GM19463 (cell line): ENCODE data around the gene SDE2.
"Not testable (repeated sequence)": the region's sequence is repeated elsewhere in the genome, so short reads cannot be mapped to it uniquely, and the experiment has no call there.

ENCODE experiments used
- ATAC-seq: cut with Tn5 transposase; IDR thresholded peaks from one replicate; pipeline ENCODE4 v1.9.1; 2021; ENCODE audit warnings: mild to moderate bottlenecking, moderate library complexity; ENCODE audit not compliant: unreplicated experiment

Gene SDE2

DNA sequence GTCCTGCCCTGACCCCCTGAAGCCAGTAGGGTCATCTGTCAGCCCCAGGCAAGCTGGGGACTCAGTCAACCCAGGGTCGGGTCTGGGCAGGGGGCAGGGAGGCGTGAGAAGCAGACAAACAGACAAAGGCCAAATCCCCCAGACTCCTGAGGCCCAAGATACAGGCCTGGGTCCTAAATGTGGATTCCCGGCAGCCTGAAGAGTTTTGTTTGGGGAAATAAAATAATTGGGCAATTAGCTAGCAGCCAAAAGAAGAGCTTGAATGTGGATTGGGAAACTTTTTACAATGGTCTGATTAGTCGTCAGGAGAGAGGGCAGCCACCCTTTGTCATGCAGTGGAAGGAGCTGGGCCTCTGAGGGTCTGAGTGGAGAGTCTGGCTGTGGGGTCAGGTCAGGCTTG lies 53.6 kb downstream of the SDE2 start:
- no peak for ATAC-seq

GRCh38 chr1:225944951-225945350 lies 54.2 kb downstream of the SDE2 start:
- ATAC-seq = peak; percentile 66

DNA sequence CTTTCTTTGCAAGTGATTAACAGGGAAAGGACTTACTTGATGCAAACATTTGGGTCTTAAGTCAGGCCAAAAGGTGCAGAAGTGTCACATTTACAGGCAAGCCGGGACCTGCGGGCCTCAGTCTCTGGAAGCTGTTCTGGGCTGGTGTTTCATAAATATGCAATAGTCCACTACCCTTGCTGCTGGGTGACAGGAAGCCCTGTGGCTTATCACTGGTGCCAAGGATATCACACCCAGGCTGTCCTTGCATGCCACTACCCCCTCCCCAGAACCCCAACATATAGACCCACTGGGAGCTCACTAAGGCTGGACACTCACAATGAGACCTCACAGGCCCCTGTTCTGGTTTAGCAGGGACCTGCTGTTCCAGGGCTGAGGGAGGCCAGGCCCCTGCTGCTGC lies 54.8 kb downstream of the SDE2 start:
- no peak for ATAC-seq

DNA sequence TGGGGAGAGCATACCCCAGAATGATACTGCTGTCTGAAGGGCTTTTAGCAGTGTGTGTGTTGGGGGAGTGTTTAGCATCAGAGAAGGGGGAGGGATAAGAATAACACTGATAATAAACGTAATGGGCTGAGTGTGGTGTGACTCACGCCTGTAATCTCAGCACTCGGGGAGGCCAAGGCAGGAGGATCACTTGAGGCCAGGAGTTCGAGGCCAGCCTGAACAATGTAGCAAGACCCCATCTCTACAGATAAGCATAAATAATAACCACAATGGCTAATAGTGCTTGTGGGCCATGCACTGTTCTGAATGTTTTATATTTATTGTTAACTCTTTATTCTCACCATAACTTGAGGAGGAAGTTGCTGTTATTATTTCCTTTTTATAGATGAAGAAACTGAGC lies 55.6 kb downstream of the SDE2 start:
- ATAC-seq = no peak

DNA sequence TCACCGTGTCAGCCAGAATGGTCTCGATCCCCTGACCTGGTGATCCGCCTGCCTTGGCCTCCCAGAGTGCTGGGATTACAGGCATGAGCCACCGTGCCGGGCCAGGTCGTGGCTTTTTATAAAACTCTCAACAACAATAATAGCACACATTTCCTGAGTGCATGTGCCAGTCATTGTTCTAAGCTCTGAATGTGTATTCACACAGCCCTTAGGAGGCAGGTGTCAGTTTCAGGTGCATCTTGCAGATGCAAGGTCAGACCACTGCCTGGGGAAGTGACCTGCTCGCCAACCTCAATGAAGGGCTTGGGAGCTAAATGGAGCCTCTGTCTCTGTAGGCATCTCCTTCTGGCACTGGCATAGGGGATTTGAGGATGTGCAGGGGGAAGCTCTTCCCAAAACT lies 56.6 kb downstream of the SDE2 start:
- ATAC-seq = peak; percentile 80

GRCh38 chr1:225941942-225942222 lies 57.3 kb downstream of the SDE2 start:
- no peak for ATAC-seq

DNA sequence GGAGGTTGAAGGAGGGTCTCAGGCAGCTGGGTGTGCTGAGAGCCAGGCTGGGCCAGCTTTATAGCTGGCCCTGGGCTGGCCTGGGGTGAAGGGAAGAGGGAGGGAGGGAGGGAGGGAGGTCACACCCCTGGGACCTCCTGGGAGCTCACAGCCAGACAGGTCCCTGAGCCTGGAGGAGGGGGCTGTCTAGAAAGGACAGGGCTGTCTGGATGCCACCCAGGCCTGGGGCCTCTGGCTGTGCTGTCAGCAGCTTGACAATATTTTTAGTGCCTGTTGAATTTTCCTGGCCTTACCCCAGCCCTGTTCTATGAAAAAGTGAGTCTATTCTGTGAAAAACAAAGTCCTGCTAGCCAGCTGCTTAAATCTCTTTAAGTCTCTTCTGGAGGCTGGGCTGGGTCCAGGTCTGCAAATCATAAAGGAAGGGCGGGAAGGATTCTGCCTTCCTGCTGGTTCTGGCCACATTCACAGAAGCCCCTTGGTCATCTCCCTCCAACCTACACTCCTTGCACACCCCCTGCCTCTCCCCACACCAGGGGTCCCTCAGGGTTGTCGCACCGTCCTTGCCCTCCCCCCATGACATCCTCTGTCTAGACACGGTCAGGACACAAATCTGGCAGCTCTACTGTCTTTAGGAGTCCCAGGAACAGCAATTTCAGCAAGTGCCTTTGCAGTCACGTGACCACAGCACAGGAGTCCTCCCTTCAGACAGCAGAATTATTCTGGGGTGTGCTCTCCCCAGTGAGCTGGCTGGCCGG lies 57.8 kb downstream of the SDE2 start, which contains the start of gene LEFTY2:
LEFTY2 (minus strand) TSS at position 34 of the 755 bp plus-strand sequence. CDS start 80 bp downstream, outside the sequence.
- ATAC-seq = no peak

DNA sequence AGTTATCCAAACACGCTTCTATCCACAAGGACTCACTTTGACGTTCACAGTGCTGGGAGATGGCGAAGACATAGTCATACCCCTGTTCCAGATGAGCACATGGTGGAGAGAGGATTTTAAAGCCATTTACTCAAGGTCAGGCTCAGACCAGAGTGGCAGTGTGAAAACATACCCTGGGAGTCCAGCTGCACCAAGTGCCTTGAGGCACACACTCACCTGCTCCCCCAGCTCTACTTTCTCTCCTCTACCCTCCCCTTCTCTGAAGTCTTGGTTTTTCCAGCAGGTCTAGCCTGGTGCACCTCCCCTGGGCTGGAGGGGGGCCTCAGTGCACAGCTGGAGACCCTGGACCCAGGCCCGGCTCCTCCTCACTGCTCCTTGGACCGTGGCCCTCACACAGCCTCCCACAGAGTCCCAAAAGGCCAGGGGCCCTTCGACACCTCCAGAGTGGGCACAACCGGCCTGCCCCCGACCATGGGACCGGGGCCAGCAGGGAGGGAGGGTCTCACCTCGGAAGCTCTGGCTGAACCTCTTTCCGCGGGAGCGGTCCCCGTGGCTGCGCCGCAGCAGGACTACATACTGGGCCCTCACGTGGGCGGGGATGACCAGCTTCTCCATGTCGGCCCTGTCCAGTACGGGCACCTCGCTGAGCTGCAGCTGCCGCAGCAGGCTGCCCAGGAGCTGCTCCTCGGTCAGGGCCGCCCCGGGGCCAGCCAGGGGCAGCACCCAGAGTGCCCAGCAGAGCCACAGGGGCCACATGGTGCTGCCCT lies 58.6 kb downstream of the SDE2 start:
- ATAC-seq = no peak

GRCh38 chr1:225939939-225940310 lies 59.2 kb downstream of the SDE2 start:
- not testable (repeated sequence) for ATAC-seq

GRCh38 chr1:225939097-225939938 lies 59.8 kb downstream of the SDE2 start:
- not testable (repeated sequence) for ATAC-seq

GRCh38 chr1:225937048-225937968 lies 61.8 kb downstream of the SDE2 start:
- ATAC-seq = no peak

GRCh38 chr1:225936523-225936922 lies 62.6 kb downstream of the SDE2 start:
- no peak for ATAC-seq

- not testable (repeated sequence) for ATAC-seq
Observed at GRCh38 chr1:225936086-225936485, 63.1 kb downstream of the SDE2 start.

DNA sequence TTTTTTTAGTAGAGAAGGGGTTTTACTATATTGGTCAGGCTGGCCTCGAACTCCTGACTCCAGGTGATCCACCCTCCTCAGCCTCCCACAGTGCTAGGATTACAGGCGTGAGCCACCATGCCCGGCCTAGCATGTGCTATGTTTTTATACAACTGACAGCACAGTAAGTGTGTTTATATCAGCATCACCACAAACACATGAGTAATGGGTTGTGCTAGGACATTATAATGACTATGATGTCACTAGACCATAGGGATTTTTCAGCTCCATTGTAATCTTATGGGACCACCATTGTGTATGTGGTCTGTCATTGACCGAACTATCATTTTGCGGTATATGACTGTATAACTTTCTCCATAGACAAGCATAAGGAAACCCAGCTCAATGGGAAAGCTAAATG lies 64.4 kb downstream of the SDE2 start:
- ATAC-seq = no peak

DNA sequence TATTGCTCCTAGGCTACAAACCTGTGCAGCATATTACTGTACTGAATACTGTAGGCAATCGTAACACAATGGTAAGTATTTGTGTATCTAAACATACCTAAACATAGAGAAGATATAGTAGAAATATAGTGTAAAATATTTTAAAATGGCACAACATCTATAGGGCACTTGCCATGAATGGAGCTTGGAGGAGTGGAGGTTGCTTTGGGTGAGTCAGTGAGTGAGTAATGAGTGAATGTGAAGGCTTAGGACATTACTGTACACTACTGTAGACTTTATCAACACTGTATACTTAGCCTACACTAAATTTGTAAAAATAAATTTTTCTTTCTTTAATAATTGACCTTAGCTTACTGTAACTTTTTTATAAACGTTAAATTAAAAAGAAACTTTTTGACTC lies 66.1 kb downstream of the SDE2 start:
- ATAC-seq = no peak
